Sigmoid colon (tissue), 7 donors: ENCODE results near the gene SH3RF3. TPM values are rescaled to one million over a fixed set of nuclear protein-coding genes. Genes with fewer than 3 reads are reported as not detected.

Experiments used
- DNase-seq: peaks from one replicate; pipeline ENCODE4 v3.0.0-alpha.2; 2019
- H3K27ac ChIP-seq, 4 donors: fragments of 200-600 bp; sonication (generic); one replicate each; pipeline ENCODE4 v1.5.1; 2016 to 2019; ENCODE audit warnings: mild to moderate bottlenecking in 1 of 4
- H3K27me3 ChIP-seq, 3 donors: fragments of 200-600 bp; sonication (generic); one replicate each; pipeline ENCODE4 v1.5.1; 2019; ENCODE audit warnings: mild to moderate bottlenecking in 1 of 3
- H3K36me3 ChIP-seq, 4 donors: fragments of 200-600 bp; sonication (generic); one replicate each; pipeline ENCODE4 v1.5.1; 2016 to 2019
- H3K4me1 ChIP-seq, 4 donors: fragments of 200-600 bp; sonication (generic); one replicate each; pipeline ENCODE4 v1.5.1; 2017 to 2019
- H3K4me3 ChIP-seq, 4 donors: fragments of 200-600 bp; sonication (generic); one replicate each; pipeline ENCODE4 v1.5.1; 2017 to 2019; ENCODE audit warnings: mild to moderate bottlenecking in 2 of 4, moderate library complexity in 1 of 4
- H3K9me3 ChIP-seq, 4 donors: fragments of 200-600 bp in 3 of 4; sonication (generic) in 3 of 4; one replicate each; pipeline versions ENCODE4 v1.5.1 to v1.6.1; 2013 to 2019
- EP300 ChIP-seq, 4 donors: sonication (generic); formaldehyde crosslinking; IDR thresholded peaks; one replicate each; pipeline ENCODE4 v1.6.1; 2017; ENCODE audit warnings: antibody characterized with exemption in 4 of 4
- POLR2A ChIP-seq, 2 donors: fragments of 450-650 bp; IDR thresholded peaks; one replicate each; pipeline ENCODE4 v1.6.1; 2016; ENCODE audit warnings: antibody characterized with exemption in 2 of 2, mild to moderate bottlenecking in 2 of 2, moderate library complexity in 2 of 2
- POLR2AphosphoS5 ChIP-seq, 4 donors: sonication (generic); formaldehyde crosslinking; IDR thresholded peaks; one replicate each; pipeline ENCODE4 v1.6.1; 2017; ENCODE audit warnings: antibody characterized with exemption in 4 of 4
- WGBS, 2 donors: extraction: QIAGEN DNeasy Blood & Tissue Kit; methylation state at CpG; one replicate each; pipeline ENCODE4 v1.1.7; 2013; 5-methylcytosine and 5-hydroxymethylcytosine counted together
- intact Hi-C: fragments of 100-400 bp; cut with DNase I; formaldehyde crosslinking; loops from one replicate; pipeline ENCODE4 v1.15.1; 2023
- polyA plus RNA-seq, 3 donors: library from polyadenylated mRNA; stranded (reverse); fragments of 200-250 nt; gene quantifications; one replicate each; pipeline ENCODE4 v1.2.3, GENCODE V29; 2013
- total RNA-seq, 4 donors: library from RNA; depleted of rRNA; stranded (reverse); fragments of >200 nt; gene quantifications; one replicate each; pipeline ENCODE4 v1.1.0, GENCODE V29; 2016
- TF ChIP-seq, protein P1 (sequence below), 4 experiments: fragments of 450-650 bp in 3 of 4; fragments of 200-600 bp in 1 of 4; IDR thresholded peaks; one replicate each; pipeline ENCODE4 v1.5.1; 2016 to 2019; ENCODE audit warnings: antibody characterized with exemption in 4 of 4, mild to moderate bottlenecking in 3 of 4, moderate library complexity in 2 of 4
- donor health status: healthy with polysubstance abuse.
- donor health status: Bipolar disorder and iron deficiency.
- donor health status: healthy.

The SH3RF3 gene
- total and polyA plus RNA-seq, 7 donors: 0.69 to 10.0 (median 3.4) TPM

DNA sequence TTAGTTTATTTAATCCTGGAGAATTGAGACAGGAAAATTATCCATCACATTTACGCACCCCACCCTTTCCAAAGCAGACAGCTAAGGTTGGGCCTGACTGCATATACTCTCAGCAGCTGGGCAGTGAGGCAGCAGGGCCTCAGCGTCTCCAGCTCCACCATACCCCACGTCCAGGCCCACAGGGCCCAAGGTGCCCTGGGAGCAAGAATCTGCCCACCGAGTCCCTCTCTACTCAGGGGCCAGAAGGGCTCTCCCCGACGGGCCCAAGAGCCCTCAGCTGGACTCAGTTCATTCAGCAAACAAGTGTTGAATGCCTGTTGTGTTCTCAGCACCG is 358.5 kb downstream of the SH3RF3 start:
- no peak for DNase-seq
- Histone ChIP-seq H3K9me3 (no peaks in the 10 kb centered on the region), H3K27ac (peak overlapping the region in 2 of 4 donors; percentile 53 to 65), H3K4me1 (peaks cover 0 to 25% (median 21%) of the 10 kb centered on the region in 4 donors), H3K27me3 (no peaks in the 10 kb centered on the region), H3K36me3 (peaks cover 0 to 14% (median 3%) of the 10 kb centered on the region in 4 donors), H3K4me3 (no peak overlapping the region)
- intact Hi-C loops: no loop called here
- TF ChIP-seq POLR2AphosphoS5 (IDR thresholded peaks at IDR 0.05) (no peak), EP300 (IDR thresholded peaks at IDR 0.05) (no peak), POLR2A (IDR thresholded peaks at IDR 0.05) (no peak)
- TF ChIP-seq, protein P1, sequence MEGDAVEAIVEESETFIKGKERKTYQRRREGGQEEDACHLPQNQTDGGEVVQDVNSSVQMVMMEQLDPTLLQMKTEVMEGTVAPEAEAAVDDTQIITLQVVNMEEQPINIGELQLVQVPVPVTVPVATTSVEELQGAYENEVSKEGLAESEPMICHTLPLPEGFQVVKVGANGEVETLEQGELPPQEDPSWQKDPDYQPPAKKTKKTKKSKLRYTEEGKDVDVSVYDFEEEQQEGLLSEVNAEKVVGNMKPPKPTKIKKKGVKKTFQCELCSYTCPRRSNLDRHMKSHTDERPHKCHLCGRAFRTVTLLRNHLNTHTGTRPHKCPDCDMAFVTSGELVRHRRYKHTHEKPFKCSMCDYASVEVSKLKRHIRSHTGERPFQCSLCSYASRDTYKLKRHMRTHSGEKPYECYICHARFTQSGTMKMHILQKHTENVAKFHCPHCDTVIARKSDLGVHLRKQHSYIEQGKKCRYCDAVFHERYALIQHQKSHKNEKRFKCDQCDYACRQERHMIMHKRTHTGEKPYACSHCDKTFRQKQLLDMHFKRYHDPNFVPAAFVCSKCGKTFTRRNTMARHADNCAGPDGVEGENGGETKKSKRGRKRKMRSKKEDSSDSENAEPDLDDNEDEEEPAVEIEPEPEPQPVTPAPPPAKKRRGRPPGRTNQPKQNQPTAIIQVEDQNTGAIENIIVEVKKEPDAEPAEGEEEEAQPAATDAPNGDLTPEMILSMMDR (IDR thresholded peaks at IDR 0.05): no peak
- WGBS, 2 donors: 83 to 90% methylated on average over 7 of the region's 7 CpGs

DNA sequence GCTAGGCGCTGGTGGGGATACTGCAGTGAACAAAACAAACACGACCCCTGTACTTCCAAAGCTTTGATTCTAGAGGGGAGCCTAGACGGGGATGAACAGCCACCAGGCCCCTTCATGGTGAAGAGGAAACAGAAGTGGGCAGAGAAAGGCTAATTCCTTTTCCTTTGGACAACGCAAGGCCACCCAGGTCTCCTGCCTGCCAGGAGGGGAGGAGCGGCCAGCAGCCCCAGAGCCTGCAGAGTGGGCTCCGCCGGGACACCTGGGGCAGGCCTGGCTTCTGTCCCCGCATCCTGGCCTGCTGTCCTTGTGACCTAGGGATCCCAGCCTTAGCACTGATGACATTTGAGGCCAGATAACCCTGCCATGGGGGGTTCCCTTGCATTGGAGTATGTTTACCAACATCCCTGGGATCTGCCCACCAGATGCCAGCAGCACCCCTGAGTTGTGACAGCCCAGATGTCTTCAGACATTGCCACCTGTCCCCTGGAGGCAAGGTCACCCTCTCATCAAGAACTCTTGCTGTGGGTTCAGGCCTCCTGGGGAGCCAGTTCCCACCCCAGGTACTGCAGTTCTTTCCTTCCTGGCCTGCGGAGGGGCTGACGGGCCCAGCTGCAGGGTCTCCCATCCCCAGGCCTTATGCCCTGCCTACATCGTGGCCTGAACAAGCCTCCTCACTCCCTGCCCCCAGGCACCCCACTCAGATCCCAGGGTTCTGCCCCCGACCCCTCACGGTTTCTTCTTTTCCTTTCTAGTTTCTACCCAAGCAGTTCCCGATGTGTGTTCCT is 359.1 kb downstream of the SH3RF3 start:
- no peaks in the 10 kb centered on the region for H3K27me3 ChIP-seq
- TF ChIP-seq POLR2AphosphoS5 (IDR thresholded peaks at IDR 0.05): no peak
- DNase-seq: no peak
- H3K27ac ChIP-seq: peak overlapping the region in 2 of 4 donors; percentile 53 to 65
- peaks cover 0 to 18% (median 4%) of the 10 kb centered on the region in 4 donors for H3K36me3 ChIP-seq
- no peak overlapping the region for H3K4me3 ChIP-seq
- 93 to 96% methylated on average over 14 of the region's 14 CpGs for WGBS, 2 donors
- intact Hi-C loops: no loop called here
- no peaks in the 10 kb centered on the region for H3K9me3 ChIP-seq
- peaks cover 0 to 20% (median 16%) of the 10 kb centered on the region in 4 donors for H3K4me1 ChIP-seq

DNA sequence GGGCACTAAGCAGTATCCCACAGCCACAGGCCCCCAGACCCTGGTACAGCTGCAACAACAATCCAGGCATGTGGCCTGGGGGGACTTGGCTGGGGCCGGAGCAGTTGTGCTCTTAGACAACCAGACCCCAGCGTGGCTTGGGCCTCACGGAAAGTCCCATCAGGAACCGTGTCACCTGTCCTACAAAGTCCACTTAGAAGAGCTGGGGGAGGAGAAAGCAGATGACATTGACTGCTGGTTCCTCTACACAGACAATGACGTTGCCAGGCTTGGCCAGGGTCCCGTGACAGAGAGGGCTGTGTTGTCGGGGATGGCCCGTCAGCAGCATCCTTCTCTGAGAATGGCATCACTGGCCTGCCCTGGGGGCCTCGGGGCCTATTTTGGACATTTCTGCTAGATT is 360.3 kb downstream of the SH3RF3 start:
- Histone ChIP-seq H3K27ac (no peak overlapping the region), H3K4me1 (peaks cover 0 to 14% (median 10%) of the 10 kb centered on the region in 4 donors), H3K4me3 (no peak overlapping the region), H3K27me3 (no peaks in the 10 kb centered on the region), H3K9me3 (no peaks in the 10 kb centered on the region), H3K36me3 (peaks cover 0 to 18% (median 4%) of the 10 kb centered on the region in 4 donors)
- WGBS, 2 donors: 90 to 92% methylated on average over 9 of the region's 9 CpGs
- DNase-seq: no peak
- intact Hi-C loops: no loop called here
- TF ChIP-seq EP300 (IDR thresholded peaks at IDR 0.05) (no peak), POLR2A (IDR thresholded peaks at IDR 0.05) (no peak), POLR2AphosphoS5 (IDR thresholded peaks at IDR 0.05) (no peak)
- TF ChIP-seq, protein P1 (IDR thresholded peaks at IDR 0.05): no peak

DNA sequence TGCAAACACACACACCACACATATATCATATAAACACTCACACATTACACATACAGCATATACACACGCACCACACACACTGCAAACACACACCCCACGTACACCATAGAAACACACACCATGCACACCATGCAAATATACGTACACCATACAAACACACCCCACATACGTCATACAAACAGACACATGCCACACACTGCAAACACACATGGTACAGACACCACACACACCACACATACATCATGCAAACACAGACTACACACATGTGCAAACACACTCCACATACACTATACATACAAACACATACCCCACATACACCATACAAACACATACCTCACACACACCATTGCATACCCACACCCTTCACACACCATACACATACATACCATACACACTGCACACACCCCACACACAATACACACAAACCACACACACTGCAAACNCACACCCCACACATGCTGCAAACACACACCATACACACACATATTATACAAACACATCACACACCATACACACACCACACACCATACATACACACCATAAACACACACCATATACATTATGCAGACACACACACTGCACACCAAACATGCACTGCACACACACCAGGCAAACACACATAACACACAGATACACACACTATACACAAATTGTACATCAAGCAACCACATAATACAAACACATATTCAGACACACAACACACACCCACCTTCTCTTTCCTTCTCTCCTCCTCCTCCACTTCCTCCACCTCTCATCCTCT is 364.4 kb downstream of the SH3RF3 start:
- H3K9me3 ChIP-seq: no peaks in the 10 kb centered on the region
- TF ChIP-seq, protein P1 (IDR thresholded peaks at IDR 0.05): no peak
- TF ChIP-seq POLR2A (IDR thresholded peaks at IDR 0.05) (no peak), POLR2AphosphoS5 (IDR thresholded peaks at IDR 0.05) (no peak), EP300 (IDR thresholded peaks at IDR 0.05) (no peak)
- intact Hi-C loops: no loop called here
- 71 to 95% methylated on average over 4 of the region's 4 CpGs for WGBS, 2 donors
- peaks cover 0 to 10% (median 3%) of the 10 kb centered on the region in 4 donors for H3K4me1 ChIP-seq
- H3K27ac ChIP-seq: no peak overlapping the region
- DNase-seq: no peak
- no peak overlapping the region for H3K4me3 ChIP-seq
- no peaks in the 10 kb centered on the region for H3K27me3 ChIP-seq
- peaks cover 0 to 26% (median 4%) of the 10 kb centered on the region in 4 donors for H3K36me3 ChIP-seq

DNA sequence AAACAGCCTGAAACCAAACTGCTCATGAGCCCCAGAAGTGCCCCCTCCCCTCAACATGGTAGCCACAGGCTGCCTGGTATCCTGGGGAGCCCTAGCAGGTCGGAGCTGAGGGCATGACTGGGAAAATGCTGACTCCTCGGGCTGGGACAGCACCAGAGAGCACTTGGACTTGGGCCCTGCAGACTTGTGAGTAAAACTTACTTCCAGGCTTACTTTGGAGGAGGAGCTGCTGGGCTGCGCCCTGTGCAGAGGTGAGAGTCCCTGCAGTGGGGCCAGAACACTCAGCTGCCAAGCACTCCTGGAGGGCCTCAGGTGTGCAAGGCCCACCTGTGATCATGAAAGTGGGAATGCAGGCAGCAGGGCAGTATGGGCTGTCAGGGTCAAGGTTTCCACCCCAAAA is 365.3 kb downstream of the SH3RF3 start:
- WGBS, 2 donors: 41 to 76% methylated on average over 3 of the region's 3 CpGs
- TF ChIP-seq POLR2AphosphoS5 (IDR thresholded peaks at IDR 0.05) (no peak), POLR2A (IDR thresholded peaks at IDR 0.05) (no peak), EP300 (IDR thresholded peaks at IDR 0.05) (no peak)
- TF ChIP-seq, protein P1 (IDR thresholded peaks at IDR 0.05): no peak
- Histone ChIP-seq H3K27me3 (no peaks in the 10 kb centered on the region), H3K27ac (no peak overlapping the region), H3K4me1 (peaks cover 0 to 13% (median 3%) of the 10 kb centered on the region in 4 donors), H3K36me3 (peaks cover 0 to 26% (median 4%) of the 10 kb centered on the region in 4 donors), H3K4me3 (no peak overlapping the region), H3K9me3 (no peaks in the 10 kb centered on the region)
- DNase-seq: no peak
- intact Hi-C loops: no loop called here
